Smooth muscle cell (in vitro differentiated cells): ENCODE measurements around the gene TMEM203. TPM values are rescaled to one million over a fixed set of nuclear protein-coding genes. Genes with fewer than 3 reads are reported as not detected.

Experiments used
- DNase-seq: peaks from one replicate; lab custom pipeline; 2025; ENCODE audit not compliant: unreplicated experiment; lab: John Stamatoyannopoulos, UW
- H2AFZ ChIP-seq: fragments of 200-600 bp; sonication (generic); 2 replicates; pipeline ENCODE4 v1.6.0; 2016; ENCODE audit warnings: antibody characterized with exemption, low read depth, mild to moderate bottlenecking
- H3F3A ChIP-seq: fragments of 200-600 bp; sonication (generic); 2 replicates; pipeline ENCODE4 v1.6.0; 2017; ENCODE audit warnings: antibody characterized with exemption, low read depth
- H3K27ac ChIP-seq: fragments of 200-600 bp; sonication (generic); 2 replicates; pipeline ENCODE4 v1.5.1; 2016; ENCODE audit warnings: low read depth, mild to moderate bottlenecking
- H3K27me3 ChIP-seq: fragments of 200-600 bp; sonication (generic); 2 replicates; pipeline ENCODE4 v1.6.1; 2016; ENCODE audit warnings: low read depth, mild to moderate bottlenecking
- H3K36me3 ChIP-seq: fragments of 200-600 bp; sonication (generic); 2 replicates; pipeline ENCODE4 v1.5.1; 2016; ENCODE audit warnings: low read depth
- H3K4me1 ChIP-seq: fragments of 200-600 bp; sonication (generic); 2 replicates; pipeline ENCODE4 v1.5.1; 2016; ENCODE audit warnings: low read depth
- H3K4me2 ChIP-seq: fragments of 200-600 bp; sonication (generic); 2 replicates; pipeline ENCODE4 v1.6.0; 2016; ENCODE audit warnings: mild to moderate bottlenecking
- H3K4me3 ChIP-seq: fragments of 200-600 bp; sonication (generic); 2 replicates; pipeline ENCODE4 v1.5.1; 2016; ENCODE audit warnings: mild to moderate bottlenecking
- H3K79me2 ChIP-seq: fragments of 200-600 bp; sonication (generic); 2 replicates; pipeline ENCODE4 v1.6.0; 2016; ENCODE audit warnings: low read depth, mild to moderate bottlenecking
- H3K9ac ChIP-seq: fragments of 200-600 bp; sonication (generic); 2 replicates; pipeline ENCODE4 v1.6.0; 2016; ENCODE audit warnings: low read depth
- H3K9me3 ChIP-seq: fragments of 200-600 bp; sonication (generic); replicated peaks from 2 replicates; pipeline ENCODE4 v1.5.1; 2016; ENCODE audit warnings: low read depth
- H4K20me1 ChIP-seq: fragments of 200-600 bp; sonication (generic); 2 replicates; pipeline ENCODE4 v1.6.0; 2016; ENCODE audit warnings: low read depth
- CTCF ChIP-seq: fragments of 200-600 bp; sonication (generic); IDR thresholded peaks from 2 replicates; pipeline ENCODE4 v1.5.1; 2017; ENCODE audit warnings: borderline replicate concordance, mild to moderate bottlenecking, antibody characterized with exemption; ENCODE audit not compliant: insufficient read depth, poor library complexity, severe bottlenecking
- WGBS: methylation state at CpG from one replicate; pipeline ENCODE4 v1.1.7; 2016; ENCODE audit warnings: low lambda C conversion rate; 5-methylcytosine and 5-hydroxymethylcytosine counted together
- polyA plus RNA-seq: library from polyadenylated mRNA; unstranded; fragments of >200 nt; fragmentation: Nextera tagmentation; extraction: Ambion mirVana; gene quantifications from 2 replicates; pipeline ENCODE4 v1.2.1, GENCODE V29; 2016
- total RNA-seq: library from RNA; depleted of rRNA; stranded (reverse); fragments of >200 nt; gene quantifications from 2 replicates; pipeline ENCODE4 v1.2.3, GENCODE V29; 2014

The TMEM203 gene
- total and polyA plus RNA-seq, 2 experiments from 2014 or later = 31.0 to 55.1 TPM

- 95% methylated on average over 24 of the region's 24 CpGs for WGBS
- peaks cover 12% of the 10 kb centered on the region for H4K20me1 ChIP-seq
- H3K4me1 ChIP-seq = peaks cover 7% of the 10 kb centered on the region
- H3K4me3 ChIP-seq = no peak overlapping the region
- H3F3A ChIP-seq = no peaks in the 10 kb centered on the region
- no peaks in the 10 kb centered on the region for H3K27me3 ChIP-seq
- no peaks in the 10 kb centered on the region for H3K36me3 ChIP-seq
- no peak overlapping the region for H3K27ac ChIP-seq
- H3K9me3 ChIP-seq = no peaks in the 10 kb centered on the region
- no peak for DNase-seq
- no peak overlapping the region for H2AFZ ChIP-seq
- TF ChIP-seq CTCF = no peak
- H3K9ac ChIP-seq = no peak overlapping the region
- H3K4me2 ChIP-seq = no peak overlapping the region
- H3K79me2 ChIP-seq = no peaks in the 10 kb centered on the region
Measured at GRCh38 chr9:137232510-137232909, 27.1 kb upstream of the TMEM203 start.

- H3K9ac ChIP-seq = no peak overlapping the region
- DNase-seq = no peak
Measured at GRCh38 chr9:137232101-137232500, 26.7 kb upstream of the TMEM203 start.

GRCh38 chr9:137231372-137232039 lies 26.1 kb upstream of the TMEM203 start:
- peaks cover 4% of the 10 kb centered on the region for H3K4me1 ChIP-seq
- H2AFZ ChIP-seq = no peak overlapping the region
- H4K20me1 ChIP-seq = peaks cover 6% of the 10 kb centered on the region
- no peaks in the 10 kb centered on the region for H3K36me3 ChIP-seq
- H3K4me3 ChIP-seq = no peak overlapping the region
- no peaks in the 10 kb centered on the region for H3K79me2 ChIP-seq
- DNase-seq = no peak
- H3F3A ChIP-seq = no peaks in the 10 kb centered on the region
- no peaks in the 10 kb centered on the region for H3K27me3 ChIP-seq
- 94% methylated on average over 22 of the region's 23 CpGs for WGBS
- no peak overlapping the region for H3K9ac ChIP-seq
- no peaks in the 10 kb centered on the region for H3K9me3 ChIP-seq
- H3K4me2 ChIP-seq = no peak overlapping the region
- no peak overlapping the region for H3K27ac ChIP-seq
- TF ChIP-seq CTCF = no peak

More at GRCh38 chr9:137232101-137232500, 26.7 kb upstream of the TMEM203 start:
- TF ChIP-seq CTCF = no peak
- Histone ChIP-seq H2AFZ (no peak overlapping the region), H4K20me1 (peaks cover 11% of the 10 kb centered on the region), H3K27ac (no peak overlapping the region), H3F3A (no peaks in the 10 kb centered on the region), H3K79me2 (no peaks in the 10 kb centered on the region), H3K4me3 (no peak overlapping the region), H3K27me3 (no peaks in the 10 kb centered on the region), H3K4me1 (peaks cover 7% of the 10 kb centered on the region), H3K9me3 (no peaks in the 10 kb centered on the region), H3K36me3 (no peaks in the 10 kb centered on the region), H3K4me2 (no peak overlapping the region)
- 93% methylated on average over 10 of the region's 10 CpGs for WGBS

- Histone ChIP-seq H3K9ac (no peak within 1 kb of the TSS), H3K36me3 (no peaks in the 10 kb centered on the region), H3K4me2 (no peak within 1 kb of the TSS), H3K27ac (no peak within 1 kb of the TSS), H2AFZ (no peak within 1 kb of the TSS), H3K79me2 (no peaks in the 10 kb centered on the region), H3K4me1 (no peaks in the 10 kb centered on the region), H4K20me1 (peaks cover 1% of the 10 kb centered on the region), H3K4me3 (no peak within 1 kb of the TSS), H3K9me3 (no peaks in the 10 kb centered on the region), H3F3A (no peaks in the 10 kb centered on the region), H3K27me3 (no peaks in the 10 kb centered on the region)
- DNase-seq = no peak
- TF ChIP-seq CTCF = no peak
- 90% methylated on average over 14 of the region's 14 CpGs for WGBS
Measured at GRCh38 chr9:137230705-137231371, 25.4 kb upstream of the TMEM203 start, which contains the start of gene SLC34A3. TSS of gene SLC34A3 (plus strand) at chr9:137230901. CDS start at chr9:137231703, 802 bp downstream.
